ENCODE measurements around the gene TIMP3. TPM values are rescaled to one million over a fixed set of nuclear protein-coding genes. Genes with fewer than 3 reads are reported as not detected.

Gene TIMP3
- polyA plus RNA-seq, 1 donor, result 89.6 TPM

DNA sequence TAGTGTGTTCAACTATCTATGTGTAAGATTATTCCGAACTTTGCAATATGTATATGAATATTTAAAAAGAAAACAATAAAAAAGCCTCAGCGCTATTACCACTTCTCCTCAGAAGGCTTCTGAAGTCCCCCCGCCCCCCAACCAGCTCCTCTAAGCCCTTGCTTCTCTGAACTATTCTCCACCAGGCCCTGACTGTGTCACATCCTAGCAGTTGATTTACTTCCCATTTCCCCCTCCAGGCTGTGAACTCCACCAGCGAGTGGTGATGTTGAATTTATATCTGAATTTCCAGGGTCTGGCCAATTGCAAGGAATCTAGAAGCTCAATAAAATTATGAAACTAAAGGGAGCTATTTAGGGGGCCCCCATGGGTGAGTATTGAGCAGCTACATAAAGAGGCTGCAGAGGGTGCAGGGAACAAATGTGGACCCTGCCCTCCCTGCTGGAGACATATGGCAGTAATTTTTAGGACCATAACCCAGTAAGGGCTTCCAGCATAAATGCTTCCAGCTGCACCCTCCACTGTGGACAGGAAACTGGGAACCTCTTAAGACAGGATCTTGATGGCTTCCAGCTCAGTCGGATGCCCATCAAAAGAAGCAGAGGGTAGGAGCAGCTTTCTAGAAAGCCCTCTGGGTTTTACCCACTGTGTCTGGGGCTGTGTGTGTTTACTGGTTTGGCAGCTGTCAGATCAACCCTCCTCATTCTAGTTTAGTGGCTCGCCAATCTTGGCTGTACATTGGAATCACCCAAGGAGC is 81.4 kb downstream of the TIMP3 start:
- DNase-seq (ENCODE audit: low read depth), result no peak

- no peak for DNase-seq (ENCODE audit: low read depth)
Observed at GRCh38 chr22:32887324-32887980, 85.9 kb downstream of the TIMP3 start.

DNA sequence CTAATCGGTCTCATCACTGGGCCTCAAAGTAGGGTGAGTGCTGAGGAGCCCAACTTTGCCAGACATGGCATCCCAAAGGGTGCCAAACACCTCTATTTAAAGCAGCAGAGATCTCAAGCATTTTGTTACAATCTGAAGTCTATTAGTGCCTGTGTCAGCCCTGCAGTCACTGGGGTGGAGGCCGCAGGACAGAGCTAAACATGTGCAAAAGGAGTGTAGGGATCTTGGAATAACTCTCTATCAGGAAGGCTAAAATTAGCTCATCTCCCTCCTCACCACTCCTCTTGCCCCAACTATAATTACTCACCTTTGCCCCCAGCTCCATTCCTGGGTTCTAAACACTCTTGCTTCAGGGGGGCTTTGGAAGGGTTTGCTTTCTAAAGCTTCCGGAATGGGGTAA is 87.5 kb downstream of the TIMP3 start:
- DNase-seq (ENCODE audit: low read depth), result no peak

DNA sequence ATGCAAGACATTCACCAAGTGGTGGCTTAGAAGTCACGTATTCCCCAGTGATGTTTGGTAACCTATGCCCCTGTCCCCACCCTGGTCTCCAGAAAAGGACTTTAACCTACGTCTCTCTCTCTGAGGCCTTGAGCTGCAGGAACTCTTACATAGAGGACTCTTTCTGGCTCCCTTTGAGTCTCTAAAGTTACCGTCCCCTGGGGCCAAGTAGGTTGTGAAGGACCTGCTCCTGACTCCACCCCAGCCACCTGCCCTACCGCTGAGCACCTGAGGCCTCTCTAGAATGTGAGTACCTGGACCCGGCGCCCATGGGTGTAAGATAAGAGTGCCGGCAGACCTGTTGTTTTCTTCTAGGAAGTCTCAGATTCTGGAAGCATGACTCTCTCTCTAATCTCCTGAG is 95.4 kb downstream of the TIMP3 start:
- no peak for DNase-seq (ENCODE audit: low read depth)

DNA sequence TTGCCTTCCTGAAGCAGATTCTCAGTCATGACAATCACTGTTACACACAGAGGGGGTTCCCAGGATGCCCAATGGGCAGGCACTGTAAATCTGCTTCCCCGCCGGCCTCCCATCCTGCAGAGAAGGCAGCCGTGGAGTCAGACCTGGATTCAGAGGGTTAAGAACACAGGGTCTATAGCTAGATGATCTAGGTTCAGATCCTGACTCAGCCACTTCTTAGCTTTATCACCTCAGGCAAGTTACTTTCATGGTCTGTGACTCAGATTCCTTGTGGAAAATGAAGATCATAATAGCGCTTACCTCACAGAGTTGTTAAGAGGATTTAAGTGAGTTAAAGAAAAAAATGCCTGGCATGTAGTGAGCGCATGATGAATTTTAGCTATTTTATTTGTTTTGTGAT is 95.9 kb downstream of the TIMP3 start:
- DNase-seq (ENCODE audit: low read depth), result no peak

DNA sequence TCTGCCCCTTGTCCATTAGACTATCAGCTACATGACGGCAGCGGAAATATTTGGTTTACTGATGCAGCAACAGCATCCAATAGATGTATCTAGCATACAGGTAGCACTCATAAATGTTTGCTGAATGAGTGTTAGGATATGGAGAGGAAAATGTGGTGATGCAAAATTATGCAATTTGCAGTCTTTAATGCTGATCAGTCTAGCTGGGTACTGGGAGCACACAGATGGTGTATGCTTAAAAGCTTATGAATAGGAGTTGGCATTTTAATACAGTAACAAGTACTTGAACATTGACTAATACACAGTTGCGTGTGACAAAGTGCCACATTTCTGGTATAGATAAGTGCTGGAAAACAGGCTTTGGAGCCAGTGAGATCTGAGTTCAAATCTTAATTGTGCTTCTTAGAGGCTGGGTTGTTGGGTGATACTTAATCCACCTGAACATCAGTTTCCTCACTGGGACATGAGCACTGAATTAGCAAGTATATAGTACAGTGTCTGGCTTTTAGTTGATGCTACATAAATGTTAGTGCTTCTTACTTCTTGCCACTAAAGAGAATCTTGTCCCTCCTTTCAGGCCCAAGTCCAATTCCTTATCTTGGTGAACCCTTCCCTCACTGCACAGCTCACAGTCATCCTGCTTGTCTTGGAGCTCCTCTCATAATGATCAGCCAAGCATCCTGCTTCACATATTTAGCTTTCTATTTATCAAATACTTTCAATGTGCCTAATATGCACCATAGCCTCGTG is 99.6 kb downstream of the TIMP3 start:
- no peak for DNase-seq (ENCODE audit: low read depth)

DNA sequence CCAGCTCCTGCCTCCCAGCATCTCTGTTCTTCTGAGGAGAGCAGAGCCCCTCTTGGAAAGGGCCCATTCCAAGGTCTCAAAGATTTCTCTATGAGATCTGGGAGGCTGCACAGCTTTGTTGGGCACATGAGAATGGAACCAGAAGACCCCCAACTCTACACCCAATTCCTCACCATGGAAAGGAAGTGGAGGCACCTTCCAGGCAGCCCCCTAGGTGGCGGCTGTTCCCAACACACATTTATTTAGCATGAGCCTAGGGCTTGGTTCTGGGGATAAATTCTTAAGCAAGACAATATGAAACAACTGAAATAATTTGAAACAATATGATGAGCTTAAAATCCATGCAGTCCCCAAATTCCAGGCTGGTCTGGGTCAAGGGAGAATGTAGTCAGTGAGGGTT is 100.4 kb downstream of the TIMP3 start:
- no peak for DNase-seq (ENCODE audit: low read depth)

- no peak for DNase-seq (ENCODE audit: low read depth)
Observed at GRCh38 chr22:32903507-32903906, 102.0 kb downstream of the TIMP3 start.

DNA sequence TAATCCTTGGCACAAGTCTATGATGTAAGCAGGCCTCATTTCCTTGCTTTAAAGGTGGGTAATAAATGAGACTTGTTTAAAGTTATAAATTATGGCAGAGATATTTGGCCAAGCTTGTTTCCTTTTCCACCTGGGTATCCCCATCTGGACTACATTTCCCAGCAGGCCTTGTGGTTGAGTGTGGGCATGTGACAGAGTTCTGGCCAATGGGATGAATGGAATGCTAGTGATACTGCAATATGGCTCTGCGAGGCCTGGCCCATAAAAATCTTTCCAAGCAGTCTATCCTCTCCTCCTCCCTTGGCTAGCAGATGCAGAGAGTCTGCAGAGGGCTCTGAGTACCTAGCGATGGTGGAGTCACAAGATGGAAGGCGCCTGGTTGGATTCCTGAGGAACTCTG is 102.5 kb downstream of the TIMP3 start:
- no peak for DNase-seq (ENCODE audit: low read depth)

- DNase-seq (ENCODE audit: low read depth), result no peak
Observed at GRCh38 chr22:32905400-32905799, 103.9 kb downstream of the TIMP3 start.

- DNase-seq (ENCODE audit: low read depth), result no peak
Observed at GRCh38 chr22:32909581-32910428, 108.3 kb downstream of the TIMP3 start.

DNA sequence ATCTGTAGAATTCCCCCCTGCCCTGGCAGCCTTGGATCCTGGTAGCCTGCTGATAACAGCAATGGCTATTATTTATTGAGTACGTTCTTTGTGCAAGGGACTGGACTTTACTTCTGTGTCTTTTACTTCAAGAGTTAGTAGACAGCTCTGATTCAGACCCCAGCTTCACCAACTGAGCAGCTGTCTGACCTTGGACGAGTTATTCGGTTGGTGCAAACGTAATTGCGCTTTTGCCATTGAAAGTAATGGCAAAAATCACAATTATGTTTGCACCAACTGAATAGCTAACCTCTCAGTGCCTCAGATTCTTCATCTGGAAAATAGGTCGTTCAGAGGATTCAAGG is 108.9 kb downstream of the TIMP3 start:
- DNase-seq (ENCODE audit: low read depth), result no peak

- no peak for DNase-seq (ENCODE audit: low read depth)
Observed at GRCh38 chr22:32911503-32911902, 110.0 kb downstream of the TIMP3 start.

All from forelimb muscle (tissue), 1 donor.